ENCODE measurements around the gene ATP11B. TPM values are rescaled to one million over a fixed set of nuclear protein-coding genes. Genes with fewer than 3 reads are reported as not detected.
A peak's percentile ranks its signal among the peaks of the same experiment; 100 is the strongest.

The ATP11B gene
- total and polyA plus RNA-seq, 9 of the 15 experiments (the other 6 are each of a cell fraction or from before 2014, with no cell fraction given) = 11.9 to 68.7 (median 41.8) TPM

GRCh38 chr3:182937293-182938051 is 144.2 kb downstream of the ATP11B start (continued):
- TF ChIP-seq PYGO2 (tag; IDR thresholded peaks at IDR 0.05) (no peak), TCF3 (CRISPR knock-in tag; IDR thresholded peaks at IDR 0.05) (peak; percentile 96), POLR2AphosphoS5 (IDR thresholded peaks at IDR 0.05; ENCODE audit: control insufficient read depth, insufficient read depth, low read depth, low read length) (peak; percentile 96), LCOR (CRISPR knock-in tag; IDR thresholded peaks at IDR 0.05) (peak; percentile 53; the same call in 1 of the 2 replicates), ARID1B (IDR thresholded peaks at IDR 0.05) (peak; percentile 95), CBFA2T2 (conservative IDR thresholded peaks at IDR 0.05) (peak; percentile 96), ZKSCAN8 (CRISPR knock-in tag; IDR thresholded peaks at IDR 0.05) (no peak; the same call in 1 of the 2 replicates), ARID3A (IDR thresholded peaks at IDR 0.05; ENCODE audit: borderline replicate concordance, low read depth, low read length) (peak; percentile 90), CTBP1 (IDR thresholded peaks at IDR 0.05; ENCODE audit: borderline replicate concordance) (peak; percentile 86)
